ENCODE results near the gene MIEF1.

The MIEF1 gene

DNA sequence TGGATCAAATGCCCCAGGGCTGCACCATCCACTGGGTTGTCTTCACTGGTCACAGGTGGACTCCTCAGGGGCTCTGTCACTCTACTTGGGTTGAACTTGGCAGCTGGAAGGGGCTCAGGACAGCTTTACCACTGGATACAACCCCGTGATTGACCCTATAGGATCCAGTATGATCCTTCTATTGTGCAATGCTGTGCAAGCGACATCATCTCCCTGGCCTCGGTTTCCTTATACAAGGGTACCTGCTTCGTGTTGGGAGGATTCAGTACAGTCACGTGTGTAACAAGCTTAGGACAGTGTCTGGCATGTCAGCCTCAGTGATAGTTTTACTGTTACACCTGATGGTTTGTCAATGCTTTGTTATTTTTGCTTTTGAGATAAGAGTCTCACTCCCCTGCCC lies 20.5 kb upstream of the MIEF1 start:
- Histone ChIP-seq H3K4me3 (ENCODE audit: low read depth, low read length, poor library complexity, severe bottlenecking) (no peak overlapping the region), H3K27me3 (ENCODE audit: insufficient read depth, low read length) (no peaks in the 10 kb centered on the region), H3F3A (ENCODE audit: insufficient read depth, low read length) (no peaks in the 10 kb centered on the region), H3K4me1 (ENCODE audit: insufficient read depth, low read length, severe bottlenecking) (no peaks in the 10 kb centered on the region), H3K27ac (ENCODE audit: low read depth, low read length, poor library complexity, severe bottlenecking) (no peak overlapping the region), H3K9me3 (ENCODE audit: low read length) (no peaks in the 10 kb centered on the region), H4K20me1 (ENCODE audit: insufficient read depth, low read length) (no peaks in the 10 kb centered on the region), H3K4me2 (ENCODE audit: low read length) (no peak overlapping the region), H3K79me2 (ENCODE audit: insufficient read depth, low read length) (no peaks in the 10 kb centered on the region), H3K36me3 (ENCODE audit: insufficient read depth, low read length) (peaks cover 94% of the 10 kb centered on the region), H2AFZ (ENCODE audit: low read length) (no peak overlapping the region), H3K9me2 (ENCODE audit: low read depth, low read length) (no peaks in the 10 kb centered on the region), H3K9ac (ENCODE audit: low read length) (no peak overlapping the region)
- TF ChIP-seq EZH2 (IDR thresholded peaks at IDR 0.05; ENCODE audit: borderline replicate concordance, low read length) = no peak
- TF ChIP-seq, protein P1, sequence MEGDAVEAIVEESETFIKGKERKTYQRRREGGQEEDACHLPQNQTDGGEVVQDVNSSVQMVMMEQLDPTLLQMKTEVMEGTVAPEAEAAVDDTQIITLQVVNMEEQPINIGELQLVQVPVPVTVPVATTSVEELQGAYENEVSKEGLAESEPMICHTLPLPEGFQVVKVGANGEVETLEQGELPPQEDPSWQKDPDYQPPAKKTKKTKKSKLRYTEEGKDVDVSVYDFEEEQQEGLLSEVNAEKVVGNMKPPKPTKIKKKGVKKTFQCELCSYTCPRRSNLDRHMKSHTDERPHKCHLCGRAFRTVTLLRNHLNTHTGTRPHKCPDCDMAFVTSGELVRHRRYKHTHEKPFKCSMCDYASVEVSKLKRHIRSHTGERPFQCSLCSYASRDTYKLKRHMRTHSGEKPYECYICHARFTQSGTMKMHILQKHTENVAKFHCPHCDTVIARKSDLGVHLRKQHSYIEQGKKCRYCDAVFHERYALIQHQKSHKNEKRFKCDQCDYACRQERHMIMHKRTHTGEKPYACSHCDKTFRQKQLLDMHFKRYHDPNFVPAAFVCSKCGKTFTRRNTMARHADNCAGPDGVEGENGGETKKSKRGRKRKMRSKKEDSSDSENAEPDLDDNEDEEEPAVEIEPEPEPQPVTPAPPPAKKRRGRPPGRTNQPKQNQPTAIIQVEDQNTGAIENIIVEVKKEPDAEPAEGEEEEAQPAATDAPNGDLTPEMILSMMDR (IDR thresholded peaks at IDR 0.05; ENCODE audit: low read length) = no peak

DNA sequence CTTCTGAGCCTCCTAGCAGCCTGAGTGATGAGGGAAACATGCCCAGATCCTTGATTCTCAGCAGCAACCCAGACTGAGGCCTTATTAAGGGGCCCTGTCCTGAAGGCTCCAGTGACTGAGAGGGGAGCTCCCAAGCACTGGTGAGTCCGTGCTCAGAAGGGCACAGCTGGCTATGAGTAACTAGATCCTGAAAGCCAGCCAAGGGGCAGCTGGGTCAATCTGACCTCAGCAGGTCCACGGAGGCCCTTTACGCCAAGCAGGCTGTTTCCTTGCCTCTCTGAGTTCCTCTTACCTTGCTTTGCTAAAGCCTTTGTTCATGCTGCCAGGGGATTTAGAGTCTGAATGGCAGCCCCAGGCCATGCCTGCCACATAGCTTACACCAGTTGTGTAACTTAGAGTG lies 19.3 kb upstream of the MIEF1 start:
- no peak overlapping the region for H3K9ac ChIP-seq (ENCODE audit: low read length)
- H3K4me2 ChIP-seq (ENCODE audit: low read length) = no peak overlapping the region
- H3K4me1 ChIP-seq (ENCODE audit: insufficient read depth, low read length, severe bottlenecking) = no peaks in the 10 kb centered on the region
- H3K27me3 ChIP-seq (ENCODE audit: insufficient read depth, low read length) = no peaks in the 10 kb centered on the region
- H3F3A ChIP-seq (ENCODE audit: insufficient read depth, low read length) = no peaks in the 10 kb centered on the region
- TF ChIP-seq, protein P1 (IDR thresholded peaks at IDR 0.05; ENCODE audit: low read length) = no peak
- TF ChIP-seq EZH2 (IDR thresholded peaks at IDR 0.05; ENCODE audit: borderline replicate concordance, low read length) = no peak
- H3K4me3 ChIP-seq (ENCODE audit: low read depth, low read length, poor library complexity, severe bottlenecking) = no peak overlapping the region
- peaks cover 94% of the 10 kb centered on the region for H3K36me3 ChIP-seq (ENCODE audit: insufficient read depth, low read length)
- no peak overlapping the region for H2AFZ ChIP-seq (ENCODE audit: low read length)
- H3K79me2 ChIP-seq (ENCODE audit: insufficient read depth, low read length) = no peaks in the 10 kb centered on the region
- no peaks in the 10 kb centered on the region for H3K9me2 ChIP-seq (ENCODE audit: low read depth, low read length)
- no peaks in the 10 kb centered on the region for H4K20me1 ChIP-seq (ENCODE audit: insufficient read depth, low read length)
- peak overlapping the region; percentile 39 for H3K27ac ChIP-seq (ENCODE audit: low read depth, low read length, poor library complexity, severe bottlenecking)
- H3K9me3 ChIP-seq (ENCODE audit: low read length) = no peaks in the 10 kb centered on the region

DNA sequence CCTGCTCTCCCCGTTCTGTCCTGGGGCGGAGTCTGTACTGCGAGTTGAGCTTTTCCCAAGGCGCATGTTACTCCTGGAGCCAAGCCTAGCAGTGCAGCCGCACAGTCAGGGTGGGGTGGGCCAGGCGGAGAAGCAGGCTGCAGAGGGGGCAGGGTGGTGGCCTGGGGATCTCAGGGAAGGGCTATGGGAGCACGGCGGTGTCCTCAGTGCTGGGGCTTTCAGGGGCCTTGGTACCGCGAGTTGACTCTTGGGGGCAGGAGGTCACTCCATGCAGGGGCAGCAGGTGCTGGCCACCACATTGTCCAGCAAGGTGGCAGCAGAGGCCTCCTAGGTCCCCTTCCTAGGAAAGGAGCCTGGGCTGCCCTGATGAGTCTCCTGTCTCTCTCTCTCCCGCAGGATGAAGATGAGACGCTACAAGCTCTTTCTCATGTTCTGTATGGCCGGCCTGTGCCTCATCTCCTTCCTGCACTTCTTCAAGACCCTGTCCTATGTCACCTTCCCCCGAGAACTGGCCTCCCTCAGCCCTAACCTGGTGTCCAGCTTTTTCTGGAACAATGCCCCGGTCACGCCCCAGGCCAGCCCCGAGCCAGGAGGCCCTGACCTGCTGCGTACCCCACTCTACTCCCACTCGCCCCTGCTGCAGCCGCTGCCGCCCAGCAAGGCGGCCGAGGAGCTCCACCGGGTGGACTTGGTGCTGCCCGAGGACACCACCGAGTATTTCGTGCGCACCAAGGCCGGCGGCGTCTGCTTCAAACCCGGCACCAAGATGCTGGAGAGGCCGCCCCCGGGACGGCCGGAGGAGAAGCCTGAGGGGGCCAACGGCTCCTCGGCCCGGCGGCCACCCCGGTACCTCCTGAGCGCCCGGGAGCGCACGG lies 14.9 kb upstream of the MIEF1 start:
- Histone ChIP-seq H3K4me1 (ENCODE audit: insufficient read depth, low read length, severe bottlenecking) (no peaks in the 10 kb centered on the region), H3K9me3 (ENCODE audit: low read length) (no peaks in the 10 kb centered on the region), H3K27me3 (ENCODE audit: insufficient read depth, low read length) (no peaks in the 10 kb centered on the region), H2AFZ (ENCODE audit: low read length) (no peak overlapping the region), H3K79me2 (ENCODE audit: insufficient read depth, low read length) (no peaks in the 10 kb centered on the region), H3K27ac (ENCODE audit: low read depth, low read length, poor library complexity, severe bottlenecking) (no peak overlapping the region), H3K9me2 (ENCODE audit: low read depth, low read length) (no peaks in the 10 kb centered on the region), H3K9ac (ENCODE audit: low read length) (no peak overlapping the region), H3K4me3 (ENCODE audit: low read depth, low read length, poor library complexity, severe bottlenecking) (no peak overlapping the region), H3K4me2 (ENCODE audit: low read length) (no peak overlapping the region), H3F3A (ENCODE audit: insufficient read depth, low read length) (no peaks in the 10 kb centered on the region), H3K36me3 (ENCODE audit: insufficient read depth, low read length) (peaks cover 89% of the 10 kb centered on the region), H4K20me1 (ENCODE audit: insufficient read depth, low read length) (no peaks in the 10 kb centered on the region)
- TF ChIP-seq, protein P1 (IDR thresholded peaks at IDR 0.05; ENCODE audit: low read length) = no peak
- TF ChIP-seq EZH2 (IDR thresholded peaks at IDR 0.05; ENCODE audit: borderline replicate concordance, low read length) = no peak

All from OCI-LY1 (cell line).